Measurements from ENCODE around the gene ACOT7. TPM values are rescaled to one million over a fixed set of nuclear protein-coding genes. Genes with fewer than 3 reads are reported as not detected.
A peak's percentile ranks its signal among the peaks of the same experiment; 100 is the strongest.

ACOT7 gene
- total RNA-seq, 1 donor from 2014 or later, result 175 TPM

DNA sequence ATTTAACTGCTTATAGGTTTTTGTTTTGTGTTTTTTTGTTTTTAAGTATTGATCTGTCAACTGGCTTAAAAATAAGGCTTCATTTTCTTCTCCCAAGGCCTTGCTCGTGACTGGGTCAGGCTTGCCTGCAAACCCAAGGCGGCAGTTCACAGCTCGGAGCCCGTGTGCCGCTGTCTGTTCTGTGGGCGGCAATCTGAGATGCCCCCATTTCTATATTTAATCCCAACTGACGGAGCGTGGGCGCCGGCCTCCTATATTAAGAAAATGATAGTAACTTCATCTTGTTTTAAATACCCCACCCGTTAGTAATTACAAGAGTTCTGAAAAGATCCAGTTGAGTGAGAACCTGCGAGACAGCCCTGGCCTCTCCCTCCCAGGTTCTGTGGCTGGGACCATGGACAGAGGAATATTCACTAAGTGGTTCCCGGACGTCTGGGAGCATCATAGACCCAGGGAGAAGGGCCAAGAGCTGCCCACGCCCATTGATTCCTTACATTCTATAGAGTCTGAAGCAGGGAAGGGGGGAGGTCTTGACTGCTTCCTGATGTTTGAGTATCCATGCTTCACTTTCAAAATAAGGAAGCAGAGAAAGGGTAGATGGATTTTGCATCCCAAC is 90.1 kb downstream of the ACOT7 start:
- H3K4me1 Mint-ChIP-seq (ENCODE audit: low read depth, unreplicated experiment), result peaks cover 32% of the 10 kb centered on the region
- TF ChIP-seq, protein P1, sequence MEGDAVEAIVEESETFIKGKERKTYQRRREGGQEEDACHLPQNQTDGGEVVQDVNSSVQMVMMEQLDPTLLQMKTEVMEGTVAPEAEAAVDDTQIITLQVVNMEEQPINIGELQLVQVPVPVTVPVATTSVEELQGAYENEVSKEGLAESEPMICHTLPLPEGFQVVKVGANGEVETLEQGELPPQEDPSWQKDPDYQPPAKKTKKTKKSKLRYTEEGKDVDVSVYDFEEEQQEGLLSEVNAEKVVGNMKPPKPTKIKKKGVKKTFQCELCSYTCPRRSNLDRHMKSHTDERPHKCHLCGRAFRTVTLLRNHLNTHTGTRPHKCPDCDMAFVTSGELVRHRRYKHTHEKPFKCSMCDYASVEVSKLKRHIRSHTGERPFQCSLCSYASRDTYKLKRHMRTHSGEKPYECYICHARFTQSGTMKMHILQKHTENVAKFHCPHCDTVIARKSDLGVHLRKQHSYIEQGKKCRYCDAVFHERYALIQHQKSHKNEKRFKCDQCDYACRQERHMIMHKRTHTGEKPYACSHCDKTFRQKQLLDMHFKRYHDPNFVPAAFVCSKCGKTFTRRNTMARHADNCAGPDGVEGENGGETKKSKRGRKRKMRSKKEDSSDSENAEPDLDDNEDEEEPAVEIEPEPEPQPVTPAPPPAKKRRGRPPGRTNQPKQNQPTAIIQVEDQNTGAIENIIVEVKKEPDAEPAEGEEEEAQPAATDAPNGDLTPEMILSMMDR (IDR thresholded peaks at IDR 0.05; ENCODE audit: partially characterized antibody, unreplicated experiment), result no peak
- peak overlapping the region; percentile 49 for H3K4me3 Mint-ChIP-seq (ENCODE audit: unreplicated experiment)
- peaks cover 20% of the 10 kb centered on the region for H3K9me3 Mint-ChIP-seq (ENCODE audit: unreplicated experiment)
- peaks cover 17% of the 10 kb centered on the region for H3K27me3 Mint-ChIP-seq (ENCODE audit: unreplicated experiment)
- no peak for DNase-seq
- H3K27ac Mint-ChIP-seq (ENCODE audit: unreplicated experiment), result peak overlapping the region; percentile 94
- peaks cover 12% of the 10 kb centered on the region for H3K36me3 Mint-ChIP-seq (ENCODE audit: unreplicated experiment)

DNA sequence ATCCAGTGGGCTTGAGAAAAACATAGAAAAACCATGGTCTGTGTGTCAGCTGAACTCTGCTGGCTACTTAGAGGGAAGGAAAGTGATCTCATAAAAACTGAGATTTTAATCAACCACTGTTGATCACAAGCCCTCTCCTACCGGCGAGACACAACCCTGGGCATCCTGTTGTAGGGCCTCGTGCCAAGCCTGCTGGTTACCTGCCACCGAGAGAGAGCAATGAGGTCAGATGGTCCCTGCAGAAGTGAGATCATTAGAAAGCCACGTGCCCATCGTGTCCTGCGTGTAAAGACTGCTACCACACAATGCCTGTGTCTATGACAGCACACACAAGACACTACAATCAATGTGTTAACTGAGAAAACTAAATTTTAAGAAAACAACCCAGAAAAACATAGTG is 91.0 kb downstream of the ACOT7 start:
- H3K9me3 Mint-ChIP-seq (ENCODE audit: unreplicated experiment), result peaks cover 15% of the 10 kb centered on the region
- H3K27ac Mint-ChIP-seq (ENCODE audit: unreplicated experiment), result peak overlapping the region; percentile 68
- no peak overlapping the region for H3K4me3 Mint-ChIP-seq (ENCODE audit: unreplicated experiment)
- H3K4me1 Mint-ChIP-seq (ENCODE audit: low read depth, unreplicated experiment), result peaks cover 35% of the 10 kb centered on the region
- TF ChIP-seq, protein P1 (IDR thresholded peaks at IDR 0.05; ENCODE audit: partially characterized antibody, unreplicated experiment), result no peak
- peaks cover 17% of the 10 kb centered on the region for H3K27me3 Mint-ChIP-seq (ENCODE audit: unreplicated experiment)
- H3K36me3 Mint-ChIP-seq (ENCODE audit: unreplicated experiment), result peaks cover 12% of the 10 kb centered on the region
- no peak for DNase-seq

DNA sequence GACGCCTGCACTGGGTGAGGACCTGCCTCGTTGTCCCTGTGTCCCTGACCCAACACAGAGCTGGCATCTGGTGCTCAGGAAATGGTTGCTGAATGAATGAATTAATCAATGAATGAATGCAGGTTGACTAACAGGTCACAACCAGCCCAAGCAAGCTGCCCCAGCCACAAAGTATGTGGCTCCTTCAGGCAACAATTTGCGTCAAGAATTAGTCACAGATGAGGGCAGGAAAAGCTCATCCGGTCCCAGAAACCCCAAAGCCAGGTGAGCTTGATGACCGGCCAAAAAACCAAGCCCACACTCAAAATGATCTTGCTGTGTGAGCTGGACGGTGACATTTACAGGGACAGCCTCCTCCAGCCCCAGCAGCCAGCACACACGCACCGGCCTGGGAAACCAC is 92.0 kb downstream of the ACOT7 start:
- Mint-ChIP-seq H3K27me3 (ENCODE audit: unreplicated experiment) (peaks cover 16% of the 10 kb centered on the region), H3K4me1 (ENCODE audit: low read depth, unreplicated experiment) (peaks cover 37% of the 10 kb centered on the region), H3K4me3 (ENCODE audit: unreplicated experiment) (no peak overlapping the region), H3K9me3 (ENCODE audit: unreplicated experiment) (peaks cover 17% of the 10 kb centered on the region), H3K27ac (ENCODE audit: unreplicated experiment) (no peak overlapping the region), H3K36me3 (ENCODE audit: unreplicated experiment) (peaks cover 7% of the 10 kb centered on the region)
- TF ChIP-seq, protein P1 (IDR thresholded peaks at IDR 0.05; ENCODE audit: partially characterized antibody, unreplicated experiment), result no peak
- DNase-seq, result no peak

DNA sequence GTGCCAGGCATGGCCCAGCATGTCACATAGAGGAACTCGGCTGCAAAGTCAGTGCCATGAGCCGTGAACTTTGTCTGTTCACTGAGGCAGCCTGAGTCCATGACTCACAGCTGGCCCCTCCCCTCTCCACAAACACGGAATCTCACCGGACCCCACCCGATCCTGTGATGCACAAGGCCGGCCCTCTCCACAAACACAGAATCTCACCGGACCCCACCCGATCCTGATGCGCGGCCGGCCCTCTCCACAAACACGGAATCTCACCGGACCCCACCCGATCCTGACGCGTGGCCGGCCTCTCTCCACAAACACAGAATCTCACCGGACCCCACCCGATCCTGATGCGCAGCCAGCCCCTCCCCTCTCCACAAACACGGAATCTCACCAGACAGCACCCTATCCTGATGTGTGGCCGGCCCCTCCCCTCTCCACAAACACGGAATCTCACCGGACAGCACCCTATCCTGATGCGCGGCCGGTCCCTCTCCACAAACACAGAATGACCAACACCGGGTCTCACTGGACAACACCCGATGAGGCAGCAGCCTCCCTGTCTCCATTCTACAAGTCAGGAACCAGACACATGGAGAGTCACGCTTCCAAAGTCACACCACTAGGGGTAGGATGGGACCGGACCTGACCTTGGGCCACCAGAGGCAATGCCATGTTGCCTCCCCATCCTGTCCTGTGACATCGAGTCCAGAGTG is 93.1 kb downstream of the ACOT7 start:
- peaks cover 37% of the 10 kb centered on the region for H3K4me1 Mint-ChIP-seq (ENCODE audit: low read depth, unreplicated experiment)
- peaks cover 13% of the 10 kb centered on the region for H3K27me3 Mint-ChIP-seq (ENCODE audit: unreplicated experiment)
- no peak overlapping the region for H3K4me3 Mint-ChIP-seq (ENCODE audit: unreplicated experiment)
- DNase-seq, result no peak
- TF ChIP-seq, protein P1 (IDR thresholded peaks at IDR 0.05; ENCODE audit: partially characterized antibody, unreplicated experiment), result no peak
- H3K9me3 Mint-ChIP-seq (ENCODE audit: unreplicated experiment), result peaks cover 17% of the 10 kb centered on the region
- H3K27ac Mint-ChIP-seq (ENCODE audit: unreplicated experiment), result peak overlapping the region; percentile 8
- H3K36me3 Mint-ChIP-seq (ENCODE audit: unreplicated experiment), result peaks cover 4% of the 10 kb centered on the region

DNA sequence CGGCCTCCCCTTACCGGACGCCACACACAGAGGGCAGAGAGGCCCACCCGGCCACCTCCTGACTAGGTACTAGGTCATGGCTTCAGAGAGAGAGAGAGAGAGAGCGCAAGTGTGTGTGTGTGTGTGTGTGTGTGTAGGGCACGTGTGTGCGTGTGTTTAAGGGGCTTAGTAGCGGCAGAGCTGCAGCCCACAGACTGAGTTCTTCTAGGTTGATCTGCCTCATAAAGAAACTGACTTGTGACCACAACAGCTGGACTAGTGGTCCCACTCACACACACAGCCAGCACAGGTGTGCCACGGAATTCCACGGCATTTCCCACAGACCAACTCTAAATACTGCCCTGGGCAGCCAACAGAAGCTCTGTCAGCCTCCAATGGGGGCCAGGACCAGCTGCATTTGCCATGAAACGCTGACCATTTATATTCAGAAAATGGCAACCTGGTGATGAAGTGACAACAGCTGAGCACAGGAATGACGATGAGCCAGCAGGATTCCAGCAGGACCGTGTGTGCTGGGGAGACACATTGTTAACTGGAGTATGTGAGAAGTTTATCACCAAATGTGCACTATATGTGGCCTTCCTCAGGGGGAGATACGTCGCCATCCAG is 93.9 kb downstream of the ACOT7 start:
- Mint-ChIP-seq H3K36me3 (ENCODE audit: unreplicated experiment) (peaks cover 7% of the 10 kb centered on the region), H3K27ac (ENCODE audit: unreplicated experiment) (peak overlapping the region; percentile 78), H3K4me3 (ENCODE audit: unreplicated experiment) (peak overlapping the region; percentile 20), H3K4me1 (ENCODE audit: low read depth, unreplicated experiment) (peaks cover 42% of the 10 kb centered on the region), H3K9me3 (ENCODE audit: unreplicated experiment) (peaks cover 17% of the 10 kb centered on the region), H3K27me3 (ENCODE audit: unreplicated experiment) (peaks cover 13% of the 10 kb centered on the region)
- TF ChIP-seq, protein P1 (IDR thresholded peaks at IDR 0.05; ENCODE audit: partially characterized antibody, unreplicated experiment), result no peak
- no peak for DNase-seq
